Measurements from ENCODE around the gene RAB34. TPM values are rescaled to one million over a fixed set of nuclear protein-coding genes. Genes with fewer than 3 reads are reported as not detected.

RAB34 gene
- total and polyA plus RNA-seq, 2 donors (not counting 3 experiments of a cell fraction or from before 2014, with no cell fraction given) = 62.3 to 113 TPM

GRCh38 chr17:28728364-28729200, 10.9 kb upstream of the RAB34 start, which contains the start of gene NEK8:
NEK8 (plus strand) TSS chr17:28728788; CDS start chr17:28728814, 26 bp downstream.
- Histone ChIP-seq H3K4me3 (replicated peaks in 1 of 3; ENCODE audit: insufficient read depth in 1 of 3, low read depth in 1 of 3, low read length in 3 of 3) (peak within 1 kb of the TSS; percentile 49 to 64 (median 60)), H3K9me1 (replicated peaks; ENCODE audit: control insufficient read depth, extremely low read depth, insufficient read depth, low read length) (no peaks in the 10 kb centered on the region), H3K27me3 (ENCODE audit: control insufficient read depth in 2 of 2, insufficient read depth in 2 of 2, low read length in 2 of 2) (no peaks in the 10 kb centered on the region), H3K9ac (replicated peaks; ENCODE audit: extremely low read depth, insufficient read depth, low read length) (peak within 1 kb of the TSS; percentile 77), H3K79me2 (ENCODE audit: control insufficient read depth, insufficient read depth, low read length) (no peaks in the 10 kb centered on the region), H3K4me1 (ENCODE audit: control insufficient read depth, extremely low read depth, insufficient read depth, low read length) (peaks cover 24% of the 10 kb centered on the region), H3K36me3 (ENCODE audit: control insufficient read depth in 2 of 2, extremely low read depth in 1 of 2, insufficient read depth in 2 of 2, low read length in 2 of 2) (peaks cover under 1 to 8% of the 10 kb centered on the region in 2 experiments), H3K9me3 (replicated peaks; ENCODE audit: control insufficient read depth, insufficient read depth, low read length) (no peaks in the 10 kb centered on the region), H3K4me2 (ENCODE audit: insufficient read depth, low read length) (peak within 1 kb of the TSS; percentile 66), H2AFZ (ENCODE audit: low read depth, low read length) (peak within 1 kb of the TSS; percentile 76), H4K20me1 (replicated peaks; ENCODE audit: control insufficient read depth, extremely low read depth, insufficient read depth, low read length) (no peaks in the 10 kb centered on the region), H3K27ac (ENCODE audit: insufficient read depth, low read depth, low read length) (peak within 1 kb of the TSS; percentile 59)
- intact Hi-C loops (cut with micrococcal nuclease) (no loop called here), dilution Hi-C loops (cut with MboI; ENCODE audit: extremely low pct_ligation_motif_present, low sequenced_read_pairs) (no loop called here)
- peak; percentile 96 for DNase-seq (ENCODE audit: low read depth, low spot score)
- BruUV-seq (replicated peaks) = TSS peak; percentile 19
- no peak for TF ChIP-seq JUN (IDR thresholded peaks at IDR 0.05; ENCODE audit: borderline replicate concordance, insufficient read depth, insufficient read length, low read depth)
- TF ChIP-seq POLR2A (IDR thresholded peaks at IDR 0.05; ENCODE audit: low read depth, low read length) = peak; percentile 52
- TF ChIP-seq GATA2 (IDR thresholded peaks at IDR 0.05; ENCODE audit: insufficient read depth, insufficient read length, low read depth, low read length) = no peak
- peak; percentile 41 for TF ChIP-seq POLR2AphosphoS5 (IDR thresholded peaks at IDR 0.05; ENCODE audit: insufficient read depth, low read depth, low read length)
- TF ChIP-seq MAX (IDR thresholded peaks at IDR 0.05; ENCODE audit: insufficient read depth, insufficient read length) = no peak
- CTCF ChIA-PET = interaction anchor here (0.9 to 13.7 kb wide), 9 partner anchors 9 to 389 kb away, joined by 3 to 602 read pairs (median 33); partner anchors contain the start of genes PHF12, RPL23A and TRAF4
- POLR2A ChIA-PET = interaction anchor here (0.7 to 4.7 kb wide), 5 partner anchors 9 to 225 kb away, joined by 3 to 45 read pairs (median 7); partner anchors contain the start of genes RPL23A and TRAF4
- peak; percentile 92 for FAIRE-seq

Measured in endothelial cell of umbilical vein (primary cell).